Thymus (tissue), 11 donors: ENCODE results near the gene FCER2. TPM values are rescaled to one million over a fixed set of nuclear protein-coding genes. Genes with fewer than 3 reads are reported as not detected.
A peak's percentile ranks its signal among the peaks of the same experiment; 100 is the strongest.

ENCODE experiments used
- DNase-seq, 9 donors: peaks; one replicate each; pipeline ENCODE4 v3.0.0-alpha.2; 2013; ENCODE audit warnings: low spot score in 9 of 9, low read depth in 6 of 9, missing footprints in 1 of 9
- H3K27ac ChIP-seq, 2 donors: one replicate each; pipeline ENCODE4 v1.5.1; 2013; ENCODE audit warnings: control low read depth in 1 of 2, low read depth in 1 of 2, low read length in 1 of 2, mild to moderate bottlenecking in 1 of 2, moderate library complexity in 1 of 2
- H3K27me3 ChIP-seq, 2 donors: one replicate each; pipeline ENCODE4 v1.5.1; 2013; ENCODE audit warnings: low read length in 1 of 2; ENCODE audit not compliant: control insufficient read depth in 2 of 2, insufficient read depth in 1 of 2
- H3K36me3 ChIP-seq, 2 donors: one replicate each; pipeline ENCODE4 v1.5.1; 2013; ENCODE audit warnings: low read length in 1 of 2, mild to moderate bottlenecking in 1 of 2, moderate library complexity in 1 of 2; ENCODE audit not compliant: control insufficient read depth in 2 of 2, insufficient read depth in 2 of 2
- H3K4me1 ChIP-seq, 2 donors: one replicate each; pipeline ENCODE4 v1.5.1; 2013; ENCODE audit warnings: low read length in 2 of 2; ENCODE audit not compliant: control insufficient read depth in 2 of 2, insufficient read depth in 2 of 2
- H3K4me3 ChIP-seq, 2 donors: one replicate each; pipeline ENCODE4 v1.5.1; 2013; ENCODE audit warnings: low read length in 2 of 2, control low read depth in 1 of 2, mild to moderate bottlenecking in 1 of 2
- H3K9me3 ChIP-seq, 2 donors: one replicate each; pipeline ENCODE4 v1.5.1; 2013; ENCODE audit warnings: low read length in 1 of 2, mild to moderate bottlenecking in 1 of 2; ENCODE audit not compliant: control insufficient read depth in 2 of 2, insufficient read depth in 1 of 2
- WGBS: extraction: QIAGEN DNeasy Blood & Tissue Kit; methylation state at CpG from one replicate; pipeline ENCODE4 v1.1.7; 2013; 5-methylcytosine and 5-hydroxymethylcytosine counted together
- polyA plus RNA-seq: library from polyadenylated mRNA; stranded (reverse); fragments of 200-250 nt; gene quantifications from one replicate; pipeline ENCODE4 v1.2.3, GENCODE V29; 2013
- total RNA-seq: library from RNA; stranded (reverse); fragments of 120-200 nt; gene quantifications from one replicate; pipeline ENCODE4 v1.2.4, GENCODE V29; 2013
- donor health status: healthy.

FCER2 gene
- total and polyA plus RNA-seq, 2 donors, result 3.1 to 14.4 TPM

DNA sequence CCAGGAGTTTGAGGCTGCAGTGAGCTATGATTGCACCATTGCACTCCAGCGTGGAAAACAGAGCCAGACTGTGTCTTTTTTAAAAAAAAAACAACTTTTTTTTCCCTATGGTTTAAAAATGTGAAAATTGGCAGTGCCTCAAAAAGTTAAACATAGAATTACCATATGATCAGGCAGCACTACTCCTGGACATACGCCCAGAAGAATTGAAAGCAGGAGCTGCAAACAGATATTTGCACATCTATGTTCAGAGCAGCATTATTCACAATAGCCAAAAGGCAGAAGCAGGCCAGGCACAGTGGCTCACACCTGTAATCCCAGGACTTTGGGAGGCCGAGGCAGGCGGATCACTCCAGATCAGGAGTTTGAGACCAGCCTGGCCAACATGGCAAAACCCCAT is 36.9 kb downstream of the FCER2 start:
- Histone ChIP-seq H3K27me3 (peaks cover 2 to 15% of the 10 kb centered on the region in 2 donors), H3K9me3 (no peaks in the 10 kb centered on the region), H3K36me3 (no peaks in the 10 kb centered on the region), H3K4me3 (no peak overlapping the region), H3K4me1 (peaks cover 7 to 17% of the 10 kb centered on the region in 2 donors), H3K27ac (no peak overlapping the region)
- WGBS, result 90% methylated on average over 4 of the region's 4 CpGs
- no peak for DNase-seq

DNA sequence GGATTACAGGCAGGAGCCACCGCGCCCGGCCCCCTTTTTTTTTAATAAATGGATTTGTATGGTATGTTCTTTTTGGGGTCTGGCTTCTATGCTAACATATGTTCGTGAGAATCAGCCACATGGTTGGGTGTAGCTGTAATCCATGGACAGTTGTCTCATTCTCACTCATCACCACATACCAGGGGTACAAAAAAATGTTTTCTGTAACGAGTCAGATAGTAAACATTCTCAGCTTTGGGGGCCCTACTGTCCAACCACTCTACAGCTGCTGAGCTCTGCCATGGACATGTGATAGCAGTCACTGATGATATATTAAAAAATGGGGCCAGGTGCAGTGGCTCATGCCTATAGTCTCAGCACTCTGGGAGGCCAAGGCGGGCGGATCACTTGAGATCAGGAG is 38.2 kb downstream of the FCER2 start:
- H3K9me3 ChIP-seq, result no peaks in the 10 kb centered on the region
- H3K27me3 ChIP-seq, result peaks cover 0 to 2% of the 10 kb centered on the region in 2 donors
- no peak for DNase-seq
- WGBS, result 92% methylated on average over 7 of the region's 7 CpGs
- peaks cover 4 to 10% of the 10 kb centered on the region in 2 donors for H3K4me1 ChIP-seq
- no peaks in the 10 kb centered on the region for H3K36me3 ChIP-seq
- no peak overlapping the region for H3K27ac ChIP-seq
- H3K4me3 ChIP-seq, result no peak overlapping the region

DNA sequence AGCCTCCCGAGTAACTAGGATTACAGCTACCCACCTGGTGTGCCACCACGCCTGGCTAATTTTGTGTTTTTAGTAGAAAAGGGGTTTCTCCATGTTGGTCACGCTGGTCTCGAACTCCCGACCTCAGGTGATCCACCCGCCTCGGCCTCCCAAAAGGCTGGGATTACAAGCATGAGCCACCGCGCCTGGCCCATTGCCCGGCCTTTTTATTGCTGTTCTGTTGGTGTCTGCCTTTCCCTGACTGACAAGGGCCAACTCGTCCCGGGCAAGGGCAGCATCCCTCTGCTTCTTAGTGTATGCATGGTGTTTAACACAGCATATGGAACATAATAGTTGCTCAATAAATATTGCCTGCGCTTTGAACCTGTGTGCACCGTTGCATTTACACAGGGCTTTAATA is 39.3 kb downstream of the FCER2 start:
- WGBS, result 92% methylated on average over 14 of the region's 14 CpGs
- no peak for DNase-seq
- no peak overlapping the region for H3K27ac ChIP-seq
- no peaks in the 10 kb centered on the region for H3K9me3 ChIP-seq
- peaks cover 13 to 18% of the 10 kb centered on the region in 2 donors for H3K4me1 ChIP-seq
- no peak overlapping the region for H3K4me3 ChIP-seq
- no peaks in the 10 kb centered on the region for H3K36me3 ChIP-seq
- no peaks in the 10 kb centered on the region for H3K27me3 ChIP-seq

DNA sequence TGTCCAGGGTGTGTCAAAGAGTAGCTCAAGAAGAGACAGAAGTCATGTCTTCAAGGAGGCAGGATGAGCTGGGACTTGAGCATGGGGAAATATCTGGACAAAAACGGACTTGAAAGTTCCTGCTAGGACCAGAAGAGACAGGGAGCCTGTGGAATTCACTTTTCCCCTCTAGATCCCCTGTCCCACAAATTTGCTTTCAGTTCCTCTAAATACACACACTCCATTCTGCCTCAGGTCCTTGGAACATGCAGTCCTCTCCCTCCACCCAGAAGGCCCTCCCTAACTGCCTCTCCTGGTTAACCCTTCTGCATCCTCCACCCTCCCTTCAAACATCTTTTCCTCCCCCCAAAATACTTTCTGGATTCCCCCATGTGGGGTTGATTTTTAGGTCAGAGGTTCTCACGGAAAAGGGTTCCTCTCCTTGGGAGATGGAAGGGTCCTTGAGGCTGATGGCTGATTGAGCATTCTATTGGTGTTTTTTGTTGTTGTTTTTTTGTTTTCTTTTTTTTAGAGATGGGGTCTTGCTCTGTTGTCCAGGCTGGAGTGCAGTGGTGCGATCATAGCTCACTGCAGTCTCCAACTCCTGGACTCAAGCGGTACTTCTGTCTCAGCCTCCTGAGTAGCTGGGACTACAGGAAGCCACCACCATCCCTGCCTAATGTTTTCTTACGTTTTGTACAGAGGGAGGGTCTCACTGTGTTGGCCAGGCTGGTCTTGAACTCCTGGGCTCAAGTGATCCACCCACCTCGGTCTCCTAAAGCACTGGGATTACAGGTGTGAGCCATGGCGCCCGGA is 40.0 kb downstream of the FCER2 start:
- Histone ChIP-seq H3K27ac (no peak overlapping the region), H3K27me3 (no peaks in the 10 kb centered on the region), H3K4me1 (peaks cover 19 to 25% of the 10 kb centered on the region in 2 donors), H3K36me3 (no peaks in the 10 kb centered on the region), H3K9me3 (no peaks in the 10 kb centered on the region), H3K4me3 (no peak overlapping the region)
- 85% methylated on average over 8 of the region's 8 CpGs for WGBS
- no peak for DNase-seq

DNA sequence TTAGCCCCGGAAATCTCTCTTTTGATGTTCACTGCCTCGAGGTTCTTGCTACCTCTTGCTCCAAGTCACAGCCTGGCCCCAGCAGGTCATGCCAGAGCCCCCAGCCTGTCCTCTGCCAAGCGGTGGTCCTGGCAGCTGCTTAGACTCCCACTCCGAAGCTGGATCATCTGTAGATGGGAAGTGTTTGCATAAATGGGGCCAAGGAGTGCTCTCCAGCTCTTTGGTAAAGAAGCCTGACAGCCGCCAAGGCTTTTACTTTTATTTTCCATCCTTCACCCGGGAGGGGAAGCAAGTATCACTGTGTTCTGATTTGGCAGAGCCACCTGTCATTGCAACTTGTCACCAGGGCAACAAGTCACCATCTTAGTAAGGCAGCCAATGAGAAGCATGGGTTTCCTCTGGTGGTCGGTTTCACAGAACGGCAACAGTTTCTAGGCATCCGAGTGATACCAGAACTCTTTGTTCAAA is 43.7 kb downstream of the FCER2 start:
- peak overlapping the region; percentile 38 to 39 for H3K4me3 ChIP-seq
- H3K36me3 ChIP-seq, result no peaks in the 10 kb centered on the region
- peaks cover 0 to 6% of the 10 kb centered on the region in 2 donors for H3K9me3 ChIP-seq
- 27% methylated on average over 9 of the region's 9 CpGs for WGBS
- H3K27ac ChIP-seq, result peak overlapping the region; percentile 95 to 100
- DNase-seq, result peak in 8 of 9 donors; percentile 70 to 96 (median 89)
- H3K4me1 ChIP-seq, result peaks cover 19 to 36% of the 10 kb centered on the region in 2 donors
- H3K27me3 ChIP-seq, result no peaks in the 10 kb centered on the region

DNA sequence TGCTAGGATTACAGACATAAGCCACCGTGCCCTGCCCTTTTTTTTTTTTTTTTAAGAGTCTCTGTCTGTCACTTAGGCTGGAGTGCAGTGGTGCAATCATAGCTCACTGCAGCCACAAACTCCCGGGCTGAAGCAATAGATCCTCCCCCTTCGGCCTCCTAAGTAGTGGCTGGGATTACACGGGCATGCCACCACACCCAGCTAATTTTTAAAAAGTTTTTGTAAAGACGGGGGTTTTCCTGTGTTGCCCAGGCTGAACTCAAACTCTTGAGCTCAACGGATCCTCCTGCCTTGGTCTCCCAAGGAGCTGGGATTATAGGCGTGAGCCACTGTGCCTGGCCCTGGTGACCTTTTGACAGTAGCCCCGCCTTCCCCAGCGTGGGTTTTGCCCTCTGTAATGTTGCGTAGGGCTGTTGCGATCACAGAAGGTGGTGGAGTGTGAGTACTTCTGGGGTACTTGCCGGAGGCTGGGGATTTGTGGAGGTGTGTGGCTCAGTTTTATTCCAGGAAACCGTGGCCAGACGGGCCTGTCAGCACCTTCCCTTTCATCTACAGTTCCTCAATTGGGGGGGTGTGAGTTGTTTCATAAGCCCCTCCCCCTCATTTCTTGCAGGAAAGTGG is 44.7 kb downstream of the FCER2 start:
- H3K36me3 ChIP-seq, result no peaks in the 10 kb centered on the region
- no peak overlapping the region for H3K4me3 ChIP-seq
- peak in 1 of 9 donors; percentile 58 for DNase-seq
- no peaks in the 10 kb centered on the region for H3K27me3 ChIP-seq
- H3K4me1 ChIP-seq, result peaks cover 27 to 46% of the 10 kb centered on the region in 2 donors
- peak overlapping the region; percentile 68 to 100 for H3K27ac ChIP-seq
- 48% methylated on average over 14 of the region's 14 CpGs for WGBS
- H3K9me3 ChIP-seq, result peaks cover 0 to 9% of the 10 kb centered on the region in 2 donors

DNA sequence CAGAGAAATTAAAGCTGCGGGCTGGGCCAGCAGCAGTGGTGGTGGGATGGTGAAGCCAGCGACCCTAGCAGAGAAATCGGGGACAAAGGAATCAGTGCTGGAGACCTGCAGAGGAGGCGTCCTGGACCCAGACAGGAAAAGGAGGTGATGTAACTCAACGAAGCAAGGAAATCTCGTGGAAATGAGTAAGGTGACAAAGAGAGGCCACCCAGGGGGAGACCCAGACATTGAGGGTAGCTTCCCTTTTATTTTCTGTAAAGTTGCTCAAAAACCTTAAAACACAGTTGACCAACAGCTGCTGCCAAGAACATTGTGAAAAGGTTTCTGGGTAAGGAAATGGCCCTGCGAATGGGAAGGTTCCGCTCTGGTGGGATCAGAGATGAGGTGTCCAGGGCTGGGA is 46.4 kb downstream of the FCER2 start:
- no peak overlapping the region for H3K27ac ChIP-seq
- WGBS, result 76% methylated on average over 8 of the region's 8 CpGs
- H3K36me3 ChIP-seq, result no peaks in the 10 kb centered on the region
- H3K4me1 ChIP-seq, result peaks cover 28 to 62% of the 10 kb centered on the region in 2 donors
- peaks cover 0 to 9% of the 10 kb centered on the region in 2 donors for H3K9me3 ChIP-seq
- H3K4me3 ChIP-seq, result no peak overlapping the region
- DNase-seq, result no peak
- peaks cover 0 to 4% of the 10 kb centered on the region in 2 donors for H3K27me3 ChIP-seq

DNA sequence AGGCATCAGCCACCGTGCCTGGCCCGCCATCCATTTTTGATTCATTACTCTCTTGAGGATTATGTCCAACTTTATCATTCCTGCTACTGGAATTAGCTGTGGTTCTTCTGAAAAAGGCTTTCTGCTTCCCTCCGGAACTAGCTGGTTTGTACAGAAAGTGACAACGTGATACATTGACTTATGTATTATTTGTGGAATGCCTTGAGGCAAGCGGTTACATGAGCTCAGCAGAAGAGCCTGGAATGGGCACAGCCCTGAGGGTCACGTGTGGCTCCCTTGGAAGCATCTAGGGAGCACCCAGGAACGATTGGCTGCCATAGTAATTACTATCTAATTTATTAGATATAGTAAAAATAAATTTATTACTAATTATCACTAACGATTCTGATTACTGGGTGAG is 47.5 kb downstream of the FCER2 start:
- Histone ChIP-seq H3K27me3 (peaks cover 0 to 6% of the 10 kb centered on the region in 2 donors), H3K9me3 (peaks cover 0 to 9% of the 10 kb centered on the region in 2 donors), H3K4me3 (no peak overlapping the region), H3K36me3 (no peaks in the 10 kb centered on the region), H3K4me1 (peaks cover 32 to 74% of the 10 kb centered on the region in 2 donors), H3K27ac (no peak overlapping the region)
- WGBS, result 94% methylated on average over 8 of the region's 8 CpGs
- DNase-seq, result no peak

DNA sequence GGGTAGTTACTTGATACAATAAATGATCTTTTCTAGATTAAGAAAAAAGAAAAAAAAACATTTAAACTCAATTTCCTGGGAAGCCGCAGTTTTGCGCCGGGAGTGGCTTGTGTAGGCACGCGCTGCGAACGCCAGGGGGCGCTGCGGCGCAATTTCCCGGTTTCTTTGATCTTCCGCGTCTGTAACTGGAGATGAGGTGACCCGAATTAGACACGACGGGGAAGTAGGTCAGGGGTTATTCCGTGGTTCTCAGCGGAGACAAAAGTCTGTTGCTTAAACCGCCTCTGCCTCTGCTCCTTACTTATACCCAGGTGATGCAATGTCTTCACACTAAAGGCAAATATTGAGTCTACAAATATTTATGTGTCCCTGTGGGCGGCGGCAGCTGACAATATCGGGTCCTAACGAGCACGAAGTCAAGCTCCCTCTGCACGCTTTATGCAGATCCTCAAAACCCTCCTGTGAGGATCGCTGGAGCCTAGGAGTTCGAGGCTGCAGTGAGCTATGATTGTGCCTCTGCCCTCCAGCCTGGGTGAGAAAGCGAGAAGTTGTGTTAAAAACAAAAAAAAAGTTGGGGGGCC is 49.8 kb downstream of the FCER2 start:
- H3K4me1 ChIP-seq, result peaks cover 14 to 55% of the 10 kb centered on the region in 2 donors
- peak overlapping the region; percentile 3 to 22 for H3K4me3 ChIP-seq
- H3K36me3 ChIP-seq, result peaks cover 9 to 13% of the 10 kb centered on the region in 2 donors
- peaks cover 0 to 9% of the 10 kb centered on the region in 2 donors for H3K9me3 ChIP-seq
- WGBS, result 6% methylated on average over 28 of the region's 28 CpGs
- peak; percentile 75 to 96 (median 93) for DNase-seq
- H3K27ac ChIP-seq, result peak overlapping the region; percentile 97 to 99
- H3K27me3 ChIP-seq, result peaks cover 0 to 6% of the 10 kb centered on the region in 2 donors
